ENCODE data around the gene OR13C9.

The OR13C9 gene

GRCh38 chr9:104568868-104569267 lies 49.1 kb downstream of the OR13C9 start, which contains the start of gene OR13C8:
Gene OR13C8 (plus strand): TSS chr9:104569168. CDS start chr9:104569168, 0 bp downstream.
- TF ChIP-seq, protein P1, sequence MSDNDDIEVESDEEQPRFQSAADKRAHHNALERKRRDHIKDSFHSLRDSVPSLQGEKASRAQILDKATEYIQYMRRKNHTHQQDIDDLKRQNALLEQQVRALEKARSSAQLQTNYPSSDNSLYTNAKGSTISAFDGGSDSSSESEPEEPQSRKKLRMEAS (IDR thresholded peaks at IDR 0.05; ENCODE audit: low read depth, low read length) = no peak
- TF ChIP-seq MYC (IDR thresholded peaks at IDR 0.05; ENCODE audit: low read depth, low read length) (no peak), POLR2A (IDR thresholded peaks at IDR 0.05; ENCODE audit: extremely low read depth, insufficient read length) (no peak), CTCF (IDR thresholded peaks at IDR 0.05; ENCODE audit: low read depth, low read length) (no peak)
- DNase-seq (ENCODE audit: low read depth) = no peak
- no peak within 1 kb of the TSS for H3K4me3 ChIP-seq (ENCODE audit: low read depth, low read length)

Measured in NB4 (cell line).